Measurements from ENCODE around the gene CAMK2D. TPM values are rescaled to one million over a fixed set of nuclear protein-coding genes. Genes with fewer than 3 reads are reported as not detected.

CAMK2D gene
- total RNA-seq, 1 donor from 2014 or later = 73.5 TPM

DNA sequence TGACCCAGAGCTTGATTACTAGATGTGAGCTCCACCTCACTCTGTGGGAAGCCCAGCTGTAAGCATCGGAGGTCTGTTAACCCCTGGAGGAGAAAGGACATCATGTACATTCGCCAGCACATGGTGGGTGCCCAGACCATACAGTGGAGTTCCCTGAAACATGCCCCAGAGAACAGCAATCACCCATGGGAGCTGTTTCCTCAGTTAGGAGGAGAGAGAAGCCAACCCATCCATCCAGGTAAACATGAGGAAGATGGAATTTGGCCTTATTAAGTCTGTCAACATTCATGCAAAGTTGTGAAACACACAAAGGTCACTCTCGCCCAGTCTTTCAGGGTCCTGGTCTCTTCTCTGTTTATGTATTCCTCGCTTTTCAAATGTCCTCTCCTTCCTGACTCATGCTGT lies 357.4 kb downstream of the CAMK2D start:
- H3K9me3 Mint-ChIP-seq = no peaks in the 10 kb centered on the region
- no peak overlapping the region for H3K27ac Mint-ChIP-seq
- no peak overlapping the region for H3K4me3 Mint-ChIP-seq
- H3K27me3 Mint-ChIP-seq (ENCODE audit: insufficient read depth) = peaks cover 5% of the 10 kb centered on the region
- intact Hi-C loops (cut with micrococcal nuclease) = no loop called here
- H3K4me1 Mint-ChIP-seq (ENCODE audit: low read depth) = no peaks in the 10 kb centered on the region
- no peak for DNase-seq (ENCODE audit: low spot score)
- H3K36me3 Mint-ChIP-seq (ENCODE audit: low read depth) = no peaks in the 10 kb centered on the region

Other genes starting within 250 kb of the CAMK2D start
- not detected in 2 replicates for gene ARSJ, start 217.9 kb upstream of the CAMK2D start, total RNA-seq